HEK293 (cell line): ENCODE measurements around the gene PAX7.

Source experiments
- CTCF ChIP-seq: fragments of 450-650 bp; formaldehyde crosslinking; IDR thresholded peaks from 2 replicates; pipeline ENCODE4 v1.5.1; 2016; ENCODE audit warnings: missing biosample characterization, missing genetic modification characterization
- HOXD13 ChIP-seq: sonication (generic); formaldehyde crosslinking; IDR thresholded peaks from 2 replicates; pipeline ENCODE4 v1.8.0; 2022; ENCODE audit warnings: missing genetic modification reagents, borderline replicate concordance
- KLF8 ChIP-seq: fragments of 450-650 bp; formaldehyde crosslinking; IDR thresholded peaks from 2 replicates; pipeline ENCODE4 v1.5.1; 2016; ENCODE audit warnings: missing biosample characterization, missing genetic modification characterization
- PRDM10 ChIP-seq: fragments of 450-650 bp; formaldehyde crosslinking; IDR thresholded peaks from 2 replicates; pipeline ENCODE4 v1.5.1; 2016; ENCODE audit warnings: missing biosample characterization, missing genetic modification characterization
- REPIN1 ChIP-seq: fragments of 450-650 bp; formaldehyde crosslinking; IDR thresholded peaks from 2 replicates; pipeline ENCODE4 v1.5.1; 2017; ENCODE audit warnings: missing biosample characterization, missing genetic modification characterization, low read depth
- SETDB1 ChIP-seq: IDR thresholded peaks from one replicate; pipeline ENCODE4 v1.6.1; 2017; ENCODE audit warnings: mild to moderate bottlenecking, low read length, moderate library complexity, mixed read lengths; ENCODE audit not compliant: insufficient read length
- SP2 ChIP-seq: fragments of 450-650 bp; formaldehyde crosslinking; IDR thresholded peaks from 2 replicates; pipeline ENCODE4 v1.5.1; 2016; ENCODE audit warnings: missing biosample characterization, missing genetic modification characterization
- SP7 ChIP-seq: fragments of 450-650 bp; formaldehyde crosslinking; IDR thresholded peaks from 2 replicates; pipeline ENCODE4 v1.5.1; 2016; ENCODE audit warnings: missing biosample characterization, missing genetic modification characterization
- ZBTB21 ChIP-seq: fragments of 450-650 bp; formaldehyde crosslinking; IDR thresholded peaks from 2 replicates; pipeline ENCODE4 v1.5.1; 2017; ENCODE audit warnings: missing biosample characterization, missing genetic modification characterization
- ZNF24 ChIP-seq: fragments of 450-650 bp; formaldehyde crosslinking; IDR thresholded peaks from 2 replicates; pipeline ENCODE4 v1.5.1; 2016; ENCODE audit warnings: missing biosample characterization, missing genetic modification characterization
- ZNF394 ChIP-seq: fragments of 450-650 bp; formaldehyde crosslinking; IDR thresholded peaks from 2 replicates; pipeline ENCODE4 v1.5.1; 2016; ENCODE audit warnings: missing biosample characterization, missing genetic modification characterization, mild to moderate bottlenecking, moderate library complexity, borderline replicate concordance
- ZNF677 ChIP-seq: fragments of 450-650 bp; IDR thresholded peaks from 2 replicates; pipeline ENCODE4 v1.5.0; 2018; ENCODE audit warnings: missing biosample characterization, mild to moderate bottlenecking, missing genetic modification characterization, moderate library complexity
- ZNF785 ChIP-seq: fragments of 450-650 bp; formaldehyde crosslinking; IDR thresholded peaks from 2 replicates; pipeline ENCODE4 v1.5.1; 2016; ENCODE audit warnings: missing biosample characterization, missing genetic modification characterization
- ZXDB ChIP-seq: fragments of 450-650 bp; formaldehyde crosslinking; IDR thresholded peaks from 2 replicates; pipeline ENCODE4 v1.5.1; 2016; ENCODE audit warnings: missing biosample characterization, missing genetic modification characterization

- TF ChIP-seq CTCF (no peak), PRDM10 (no peak), ZNF785 (tag by site-specific recombination) (no peak), HOXD13 (no peak), ZNF394 (tag by site-specific recombination) (no peak), KLF8 (tag by site-specific recombination) (no peak), SETDB1 (no peak), SP2 (no peak), SP7 (no peak), ZXDB (tag by site-specific recombination) (no peak), ZBTB21 (tag by site-specific recombination) (no peak), ZNF24 (tag by site-specific recombination) (no peak), REPIN1 (no peak), ZNF677 (tag by site-specific recombination) (no peak)
These were observed 1.0 kb downstream of the PAX7 start for GRCh38 chr1:18631496-18632217.
